ENCODE results near the gene OR6X1.

Gene OR6X1

GRCh38 chr11:123754101-123754568, at the start of gene OR6X1:
Gene OR6X1, minus strand, starts transcription at chr11:123754518. Its CDS starts 0 bp downstream, at chr11:123754518.
- no peak for DNase-seq

GRCh38 chr11:123801765-123802164, 47.4 kb upstream of the OR6X1 start:
- DNase-seq, result no peak

- DNase-seq, result no peak
Observed at GRCh38 chr11:123800036-123800435, 45.7 kb upstream of the OR6X1 start.

- no peak for DNase-seq
Observed at GRCh38 chr11:123799438-123799837, 45.1 kb upstream of the OR6X1 start.

- DNase-seq, result no peak
Observed at GRCh38 chr11:123798513-123799252, 44.4 kb upstream of the OR6X1 start.

GRCh38 chr11:123798079-123798478, 43.8 kb upstream of the OR6X1 start:
- DNase-seq, result no peak

GRCh38 chr11:123797541-123797940, 43.2 kb upstream of the OR6X1 start:
- no peak for DNase-seq

GRCh38 chr11:123797114-123797513, 42.8 kb upstream of the OR6X1 start:
- no peak for DNase-seq

GRCh38 chr11:123796226-123796625, 41.9 kb upstream of the OR6X1 start:
- DNase-seq, result no peak

- DNase-seq, result no peak
Observed at GRCh38 chr11:123783536-123783935, 29.2 kb upstream of the OR6X1 start.

GRCh38 chr11:123778511-123778910, 24.2 kb upstream of the OR6X1 start:
- no peak for DNase-seq

GRCh38 chr11:123775715-123776549, 21.6 kb upstream of the OR6X1 start:
- DNase-seq, result no peak

GRCh38 chr11:123775289-123775688, 21.0 kb upstream of the OR6X1 start:
- DNase-seq, result no peak

- no peak for DNase-seq
Observed at GRCh38 chr11:123773959-123774358, 19.6 kb upstream of the OR6X1 start.

GRCh38 chr11:123773026-123773425, 18.7 kb upstream of the OR6X1 start:
- DNase-seq, result no peak

- DNase-seq, result no peak
Observed at GRCh38 chr11:123771664-123772063, 17.3 kb upstream of the OR6X1 start.

- DNase-seq, result no peak
Observed at GRCh38 chr11:123770712-123771111, 16.4 kb upstream of the OR6X1 start.

- no peak for DNase-seq
Observed at GRCh38 chr11:123765601-123766000, 11.3 kb upstream of the OR6X1 start.

- no peak for DNase-seq
Observed at GRCh38 chr11:123762422-123762821, 8.1 kb upstream of the OR6X1 start.

- DNase-seq, result no peak
Observed at GRCh38 chr11:123760894-123761293, 6.6 kb upstream of the OR6X1 start.

GRCh38 chr11:123757976-123758375, 3.7 kb upstream of the OR6X1 start:
- no peak for DNase-seq

- DNase-seq, result no peak
Observed at GRCh38 chr11:123755813-123756212, 1.5 kb upstream of the OR6X1 start.

GRCh38 chr11:123755344-123755743, 1.0 kb upstream of the OR6X1 start:
- DNase-seq, result no peak

GRCh38 chr11:123753110-123753509, 1.2 kb downstream of the OR6X1 start:
- DNase-seq, result no peak
